Hypothalamus (tissue), 51 donors: Measurements from ENCODE around the gene ZPLD1.

Source experiments
- DNase-seq, 51 donors: peaks; one replicate each; lab custom pipeline; 2025; lab: John Stamatoyannopoulos, UW

The ZPLD1 gene

GRCh38 chr3:102464261-102464660, 29.4 kb downstream of the ZPLD1 start:
- no peak for DNase-seq

- no peak for DNase-seq
Observed at GRCh38 chr3:102466001-102466400, 31.2 kb downstream of the ZPLD1 start.

- no peak for DNase-seq
Observed at GRCh38 chr3:102470066-102470465, 35.3 kb downstream of the ZPLD1 start.

- no peak for DNase-seq
Observed at GRCh38 chr3:102471001-102471400, 36.2 kb downstream of the ZPLD1 start.

- DNase-seq, result no peak
Observed at GRCh38 chr3:102471491-102471890, 36.7 kb downstream of the ZPLD1 start.

- no peak for DNase-seq
Observed at GRCh38 chr3:102473648-102474047, 38.8 kb downstream of the ZPLD1 start.

- DNase-seq, result no peak
Observed at GRCh38 chr3:102474207-102474606, 39.4 kb downstream of the ZPLD1 start.

GRCh38 chr3:102476198-102476597, 41.4 kb downstream of the ZPLD1 start:
- no peak for DNase-seq

GRCh38 chr3:102478160-102478559, 43.3 kb downstream of the ZPLD1 start:
- DNase-seq, result no peak

GRCh38 chr3:102480139-102480538, 45.3 kb downstream of the ZPLD1 start:
- DNase-seq, result no peak

- DNase-seq, result no peak
Observed at GRCh38 chr3:102481050-102481449, 46.2 kb downstream of the ZPLD1 start.

- no peak for DNase-seq
Observed at GRCh38 chr3:102483556-102483955, 48.7 kb downstream of the ZPLD1 start.

- DNase-seq, result no peak
Observed at GRCh38 chr3:102484363-102484762, 49.5 kb downstream of the ZPLD1 start.

GRCh38 chr3:102485701-102486100, 50.9 kb downstream of the ZPLD1 start:
- DNase-seq, result no peak

GRCh38 chr3:102488331-102488730, 53.5 kb downstream of the ZPLD1 start:
- no peak for DNase-seq

- no peak for DNase-seq
Observed at GRCh38 chr3:102492300-102492699, 57.5 kb downstream of the ZPLD1 start.

- DNase-seq, result no peak
Observed at GRCh38 chr3:102497571-102497970, 62.8 kb downstream of the ZPLD1 start.

GRCh38 chr3:102505542-102505941, 70.7 kb downstream of the ZPLD1 start:
- DNase-seq, result no peak

GRCh38 chr3:102510663-102511062, 75.8 kb downstream of the ZPLD1 start:
- DNase-seq, result no peak

GRCh38 chr3:102511168-102511567, 76.4 kb downstream of the ZPLD1 start:
- no peak for DNase-seq

- DNase-seq, result no peak
Observed at GRCh38 chr3:102511639-102512038, 76.8 kb downstream of the ZPLD1 start.

GRCh38 chr3:102512734-102513504, 78.1 kb downstream of the ZPLD1 start:
- no peak for DNase-seq

- DNase-seq, result no peak
Observed at GRCh38 chr3:102514241-102514640, 79.4 kb downstream of the ZPLD1 start.
